Measurements from ENCODE around the gene MAML3. TPM values are rescaled to one million over a fixed set of nuclear protein-coding genes. Genes with fewer than 3 reads are reported as not detected.
"Not testable (repeated sequence)": the region's sequence is repeated elsewhere in the genome, so short reads cannot be mapped to it uniquely, and the experiment has no call there.

The MAML3 gene
- total RNA-seq, 2 donors from 2014 or later = 2.6 to 5.8 TPM

DNA sequence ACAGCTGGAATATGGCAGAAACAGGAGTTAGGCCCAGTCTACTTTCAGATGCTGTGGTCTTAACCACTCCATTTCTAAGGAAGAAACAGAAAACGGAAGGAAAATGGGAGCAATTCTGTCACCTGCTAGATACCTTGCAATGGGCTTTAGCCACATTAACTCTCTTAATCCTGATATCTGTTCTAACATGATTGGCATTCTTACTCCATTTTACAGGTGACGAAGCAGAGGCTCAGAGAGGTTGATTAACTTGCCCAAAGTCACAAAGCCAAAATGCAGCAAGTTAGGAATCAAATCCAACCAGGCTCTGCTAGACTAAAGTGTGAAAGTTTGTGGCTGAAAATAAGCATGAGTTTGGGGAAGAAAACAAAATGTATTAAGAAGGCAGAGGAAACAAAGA, 196.9 kb downstream of the MAML3 start:
- no peaks in the 10 kb centered on the region for H3K9me3 ChIP-seq
- no peaks in the 10 kb centered on the region for H3K36me3 ChIP-seq
- H3K4me1 ChIP-seq = peaks cover 0 to 14% of the 10 kb centered on the region in 2 donors
- H3K4me3 ChIP-seq = no peak overlapping the region
- TF ChIP-seq, protein P1, sequence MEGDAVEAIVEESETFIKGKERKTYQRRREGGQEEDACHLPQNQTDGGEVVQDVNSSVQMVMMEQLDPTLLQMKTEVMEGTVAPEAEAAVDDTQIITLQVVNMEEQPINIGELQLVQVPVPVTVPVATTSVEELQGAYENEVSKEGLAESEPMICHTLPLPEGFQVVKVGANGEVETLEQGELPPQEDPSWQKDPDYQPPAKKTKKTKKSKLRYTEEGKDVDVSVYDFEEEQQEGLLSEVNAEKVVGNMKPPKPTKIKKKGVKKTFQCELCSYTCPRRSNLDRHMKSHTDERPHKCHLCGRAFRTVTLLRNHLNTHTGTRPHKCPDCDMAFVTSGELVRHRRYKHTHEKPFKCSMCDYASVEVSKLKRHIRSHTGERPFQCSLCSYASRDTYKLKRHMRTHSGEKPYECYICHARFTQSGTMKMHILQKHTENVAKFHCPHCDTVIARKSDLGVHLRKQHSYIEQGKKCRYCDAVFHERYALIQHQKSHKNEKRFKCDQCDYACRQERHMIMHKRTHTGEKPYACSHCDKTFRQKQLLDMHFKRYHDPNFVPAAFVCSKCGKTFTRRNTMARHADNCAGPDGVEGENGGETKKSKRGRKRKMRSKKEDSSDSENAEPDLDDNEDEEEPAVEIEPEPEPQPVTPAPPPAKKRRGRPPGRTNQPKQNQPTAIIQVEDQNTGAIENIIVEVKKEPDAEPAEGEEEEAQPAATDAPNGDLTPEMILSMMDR (IDR thresholded peaks at IDR 0.05) = no peak
- no peaks in the 10 kb centered on the region for H3K27me3 ChIP-seq
- H3K27ac ChIP-seq = no peak overlapping the region
- no peak for DNase-seq (ENCODE audit: low spot score)

GRCh38 chr4:139956507-139957017, 197.4 kb downstream of the MAML3 start:
- Histone ChIP-seq H3K36me3 (no peaks in the 10 kb centered on the region), H3K27ac (no peak overlapping the region), H3K4me3 (peak overlapping the region in 1 of 2 donors; percentile 10), H3K4me1 (peaks cover 0 to 10% of the 10 kb centered on the region in 2 donors), H3K9me3 (no peaks in the 10 kb centered on the region), H3K27me3 (no peaks in the 10 kb centered on the region)
- DNase-seq (ENCODE audit: low spot score) = no peak
- TF ChIP-seq, protein P1 (IDR thresholded peaks at IDR 0.05) = no peak

DNA sequence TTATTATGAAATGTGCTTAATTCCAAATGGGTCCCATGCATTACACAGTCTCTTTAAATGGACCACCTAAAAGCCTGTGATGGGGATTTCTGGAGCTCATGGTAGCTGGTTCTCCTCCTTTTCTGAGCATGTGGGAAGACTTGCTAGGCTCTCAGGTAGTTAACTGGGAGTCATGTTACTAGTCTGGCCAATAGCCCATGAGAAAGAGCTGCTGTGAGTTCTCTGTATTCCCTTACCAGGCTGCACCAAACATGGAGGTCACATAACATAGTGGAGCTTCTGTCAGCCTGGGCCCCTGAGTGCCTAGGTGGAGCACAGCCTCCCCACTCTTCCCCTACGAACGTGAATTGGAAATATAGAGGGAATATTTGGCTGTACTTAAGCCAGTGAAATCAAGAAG, 198.4 kb downstream of the MAML3 start:
- Histone ChIP-seq H3K36me3 (no peaks in the 10 kb centered on the region), H3K27ac (no peak overlapping the region), H3K9me3 (no peaks in the 10 kb centered on the region), H3K4me1 (peaks cover 0 to 5% of the 10 kb centered on the region in 2 donors), H3K27me3 (no peaks in the 10 kb centered on the region), H3K4me3 (no peak overlapping the region)
- TF ChIP-seq, protein P1 (IDR thresholded peaks at IDR 0.05) = no peak
- no peak for DNase-seq (ENCODE audit: low spot score)

DNA sequence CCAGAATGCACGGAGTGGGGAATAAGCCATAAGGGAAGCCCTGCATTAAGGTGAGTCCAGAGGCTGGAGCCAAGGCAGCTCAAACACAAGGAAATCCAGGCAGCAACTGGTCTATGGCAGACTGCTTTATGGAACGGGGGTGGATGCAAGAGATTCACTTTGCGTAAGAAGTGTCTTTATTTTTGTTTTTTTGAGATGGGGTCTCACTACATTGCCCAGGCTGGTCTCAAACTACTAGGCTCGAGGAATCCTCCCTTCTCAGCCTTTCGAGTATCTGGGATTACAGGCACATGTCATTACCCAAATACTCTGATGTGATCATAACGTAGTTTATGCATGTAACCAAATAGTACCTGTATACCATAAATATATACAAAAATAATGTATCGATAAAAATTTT, 199.5 kb downstream of the MAML3 start:
- no peak overlapping the region for H3K27ac ChIP-seq
- no peaks in the 10 kb centered on the region for H3K27me3 ChIP-seq
- H3K4me3 ChIP-seq = no peak overlapping the region
- TF ChIP-seq, protein P1 (IDR thresholded peaks at IDR 0.05) = no peak
- H3K4me1 ChIP-seq = peaks cover 0 to 5% of the 10 kb centered on the region in 2 donors
- H3K36me3 ChIP-seq = no peaks in the 10 kb centered on the region
- DNase-seq (ENCODE audit: low spot score) = no peak
- H3K9me3 ChIP-seq = no peaks in the 10 kb centered on the region

GRCh38 chr4:139951021-139951420, 203.0 kb downstream of the MAML3 start:
- Histone ChIP-seq H3K4me3 (no peak overlapping the region), H3K27me3 (no peaks in the 10 kb centered on the region), H3K4me1 (peaks cover 0 to 13% of the 10 kb centered on the region in 2 donors), H3K27ac (no peak overlapping the region), H3K36me3 (no peaks in the 10 kb centered on the region), H3K9me3 (no peaks in the 10 kb centered on the region)
- TF ChIP-seq, protein P1 (IDR thresholded peaks at IDR 0.05) = no peak
- DNase-seq (ENCODE audit: low spot score) = no peak

- DNase-seq (ENCODE audit: low spot score) = no peak
- TF ChIP-seq, protein P1 (IDR thresholded peaks at IDR 0.05) = no peak
- Histone ChIP-seq H3K27me3 (no peaks in the 10 kb centered on the region), H3K36me3 (no peaks in the 10 kb centered on the region), H3K27ac (no peak overlapping the region), H3K9me3 (no peaks in the 10 kb centered on the region), H3K4me1 (peaks cover 0 to 13% of the 10 kb centered on the region in 2 donors), H3K4me3 (no peak overlapping the region)
Observed at GRCh38 chr4:139950568-139950967, 203.4 kb downstream of the MAML3 start.

- not testable (repeated sequence) for H3K27ac ChIP-seq; H3K4me3 ChIP-seq; DNase-seq (ENCODE audit: low spot score); H3K27me3 ChIP-seq; H3K9me3 ChIP-seq; H3K36me3 ChIP-seq
- peaks cover 0 to 19% of the 10 kb centered on the region in 2 donors for H3K4me1 ChIP-seq
Observed at GRCh38 chr4:139944916-139945315, 209.1 kb downstream of the MAML3 start.
